ENCODE data around the gene P2RY14.

GRCh38 chr3:151281671-151282324, 3.5 kb upstream of the P2RY14 start:
- TF ChIP-seq, protein P1, sequence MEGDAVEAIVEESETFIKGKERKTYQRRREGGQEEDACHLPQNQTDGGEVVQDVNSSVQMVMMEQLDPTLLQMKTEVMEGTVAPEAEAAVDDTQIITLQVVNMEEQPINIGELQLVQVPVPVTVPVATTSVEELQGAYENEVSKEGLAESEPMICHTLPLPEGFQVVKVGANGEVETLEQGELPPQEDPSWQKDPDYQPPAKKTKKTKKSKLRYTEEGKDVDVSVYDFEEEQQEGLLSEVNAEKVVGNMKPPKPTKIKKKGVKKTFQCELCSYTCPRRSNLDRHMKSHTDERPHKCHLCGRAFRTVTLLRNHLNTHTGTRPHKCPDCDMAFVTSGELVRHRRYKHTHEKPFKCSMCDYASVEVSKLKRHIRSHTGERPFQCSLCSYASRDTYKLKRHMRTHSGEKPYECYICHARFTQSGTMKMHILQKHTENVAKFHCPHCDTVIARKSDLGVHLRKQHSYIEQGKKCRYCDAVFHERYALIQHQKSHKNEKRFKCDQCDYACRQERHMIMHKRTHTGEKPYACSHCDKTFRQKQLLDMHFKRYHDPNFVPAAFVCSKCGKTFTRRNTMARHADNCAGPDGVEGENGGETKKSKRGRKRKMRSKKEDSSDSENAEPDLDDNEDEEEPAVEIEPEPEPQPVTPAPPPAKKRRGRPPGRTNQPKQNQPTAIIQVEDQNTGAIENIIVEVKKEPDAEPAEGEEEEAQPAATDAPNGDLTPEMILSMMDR (IDR thresholded peaks at IDR 0.05; ENCODE audit: low read depth, low read length) = no peak
- no peak for TF ChIP-seq EZH2phosphoT487 (IDR thresholded peaks at IDR 0.05; ENCODE audit: low read depth)
